Keratinocyte (primary cell): Measurements from ENCODE around the gene HOXB2.
A peak's percentile ranks its signal among the peaks of the same experiment; 100 is the strongest.

Experiments used
- EZH2 ChIP-seq: IDR thresholded peaks from one replicate; pipeline ENCODE4 v1.6.1; 2012; ENCODE audit warnings: inconsistent platforms, mild to moderate bottlenecking, low read length, moderate library complexity
- TF ChIP-seq, protein P1 (sequence below), 3 experiments: IDR thresholded peaks in 1 of 3; conservative IDR thresholded peaks in 1 of 3; optimal IDR thresholded peaks in 1 of 3; 2 replicates in 2 of 3; 3 replicates in 1 of 3; pipeline versions ENCODE3 to v1.5.1; 2011; ENCODE audit warnings: low read length in 3 of 3, mild to moderate bottlenecking in 3 of 3, moderate library complexity in 2 of 3, control low read depth in 1 of 3, inconsistent platforms in 1 of 3; ENCODE audit not compliant: insufficient read depth in 2 of 3; ENCODE audit errors: extremely low read depth in 1 of 3

GRCh38 chr17:48578616-48579470 is 33.9 kb upstream of the HOXB2 start:
- peak; percentile 84 for TF ChIP-seq EZH2
- TF ChIP-seq, protein P1, sequence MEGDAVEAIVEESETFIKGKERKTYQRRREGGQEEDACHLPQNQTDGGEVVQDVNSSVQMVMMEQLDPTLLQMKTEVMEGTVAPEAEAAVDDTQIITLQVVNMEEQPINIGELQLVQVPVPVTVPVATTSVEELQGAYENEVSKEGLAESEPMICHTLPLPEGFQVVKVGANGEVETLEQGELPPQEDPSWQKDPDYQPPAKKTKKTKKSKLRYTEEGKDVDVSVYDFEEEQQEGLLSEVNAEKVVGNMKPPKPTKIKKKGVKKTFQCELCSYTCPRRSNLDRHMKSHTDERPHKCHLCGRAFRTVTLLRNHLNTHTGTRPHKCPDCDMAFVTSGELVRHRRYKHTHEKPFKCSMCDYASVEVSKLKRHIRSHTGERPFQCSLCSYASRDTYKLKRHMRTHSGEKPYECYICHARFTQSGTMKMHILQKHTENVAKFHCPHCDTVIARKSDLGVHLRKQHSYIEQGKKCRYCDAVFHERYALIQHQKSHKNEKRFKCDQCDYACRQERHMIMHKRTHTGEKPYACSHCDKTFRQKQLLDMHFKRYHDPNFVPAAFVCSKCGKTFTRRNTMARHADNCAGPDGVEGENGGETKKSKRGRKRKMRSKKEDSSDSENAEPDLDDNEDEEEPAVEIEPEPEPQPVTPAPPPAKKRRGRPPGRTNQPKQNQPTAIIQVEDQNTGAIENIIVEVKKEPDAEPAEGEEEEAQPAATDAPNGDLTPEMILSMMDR (optimal IDR thresholded peaks at IDR 0.05 in 1 of 3, IDR thresholded peaks at IDR 0.05 in 1 of 3, conservative IDR thresholded peaks at IDR 0.05 in 1 of 3; ENCODE audit: extremely low read depth in 1 of 3, insufficient read depth in 2 of 3, low read length in 3 of 3), result no peak
